NCI-H1105 (cell line): ENCODE results near the gene ZNF474.

Experiments
- DNase-seq: peaks from one replicate; lab custom pipeline; 2025; lab: John Stamatoyannopoulos, UW

Gene ZNF474

DNA sequence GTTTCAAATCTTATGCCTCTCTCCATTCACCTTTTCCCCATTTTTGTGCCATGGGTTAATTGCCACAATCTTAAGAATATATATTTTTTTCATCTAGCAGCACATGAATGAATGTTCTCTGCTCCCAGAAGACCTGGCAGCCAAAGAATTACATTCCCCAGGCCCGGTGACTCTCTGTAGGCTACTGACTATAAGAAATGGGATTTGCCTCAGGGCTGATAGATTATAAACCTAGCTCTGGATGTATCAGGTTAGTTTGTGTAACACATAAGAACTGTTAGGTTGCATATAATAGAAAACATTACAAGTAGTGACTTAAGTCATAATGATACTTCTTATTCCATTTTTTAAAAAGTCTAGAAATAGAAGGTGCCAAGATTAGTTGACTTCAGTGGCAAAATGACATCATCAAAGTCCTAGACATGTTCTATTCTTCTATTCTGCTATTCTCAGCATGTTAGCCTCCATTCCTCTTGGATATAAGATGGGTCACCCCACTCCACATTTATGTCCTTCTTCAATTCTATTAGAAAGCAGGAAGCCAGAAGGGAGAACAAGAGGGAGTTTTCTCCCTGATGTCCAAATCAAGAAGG, 10.9 kb upstream of the ZNF474 start:
- no peak for DNase-seq

DNA sequence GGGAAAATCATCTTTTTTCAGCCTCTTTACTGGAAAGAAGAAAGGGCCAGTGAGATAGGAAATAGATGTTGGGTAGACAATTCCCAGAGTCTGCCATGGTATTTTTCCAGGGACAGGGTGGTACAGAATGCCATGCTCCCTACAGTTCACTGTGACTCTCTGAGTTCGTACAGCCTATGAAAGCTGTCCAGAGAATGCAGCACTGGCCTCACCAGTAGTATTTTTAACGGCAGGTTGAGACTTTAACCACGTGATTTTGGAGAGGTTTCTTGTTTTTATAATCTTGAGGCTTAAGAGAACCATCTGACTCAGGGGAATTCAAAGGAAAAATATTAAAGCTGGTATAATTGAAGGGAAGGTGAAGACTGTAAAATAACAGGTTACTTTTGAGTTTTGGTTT, 10.1 kb upstream of the ZNF474 start:
- no peak for DNase-seq

DNA sequence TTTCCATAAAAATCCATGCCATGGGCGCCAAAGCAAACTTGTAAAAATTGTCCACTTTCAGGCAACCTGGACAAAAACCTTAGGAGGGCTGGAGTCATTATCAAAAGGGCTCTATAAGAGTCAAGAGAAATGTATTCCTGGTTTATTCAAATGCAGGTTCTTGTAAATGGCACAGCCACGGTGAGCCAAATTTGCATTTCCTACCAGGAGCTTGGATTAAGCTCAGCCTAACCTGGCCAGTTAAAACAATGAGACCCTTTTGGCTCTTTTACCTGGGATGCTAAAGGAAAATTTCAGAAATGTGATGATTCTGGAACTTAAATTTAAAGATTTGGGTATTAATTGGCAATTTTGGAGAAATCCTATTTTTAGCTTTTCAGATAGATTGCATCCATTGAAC, 8.9 kb upstream of the ZNF474 start:
- DNase-seq, result no peak

GRCh38 chr5:122120957-122121356, 8.4 kb upstream of the ZNF474 start:
- no peak for DNase-seq

- DNase-seq, result no peak
These were observed 7.6 kb upstream of the ZNF474 start for GRCh38 chr5:122121479-122122465.

GRCh38 chr5:122124766-122125165, 4.6 kb upstream of the ZNF474 start:
- DNase-seq, result no peak

DNA sequence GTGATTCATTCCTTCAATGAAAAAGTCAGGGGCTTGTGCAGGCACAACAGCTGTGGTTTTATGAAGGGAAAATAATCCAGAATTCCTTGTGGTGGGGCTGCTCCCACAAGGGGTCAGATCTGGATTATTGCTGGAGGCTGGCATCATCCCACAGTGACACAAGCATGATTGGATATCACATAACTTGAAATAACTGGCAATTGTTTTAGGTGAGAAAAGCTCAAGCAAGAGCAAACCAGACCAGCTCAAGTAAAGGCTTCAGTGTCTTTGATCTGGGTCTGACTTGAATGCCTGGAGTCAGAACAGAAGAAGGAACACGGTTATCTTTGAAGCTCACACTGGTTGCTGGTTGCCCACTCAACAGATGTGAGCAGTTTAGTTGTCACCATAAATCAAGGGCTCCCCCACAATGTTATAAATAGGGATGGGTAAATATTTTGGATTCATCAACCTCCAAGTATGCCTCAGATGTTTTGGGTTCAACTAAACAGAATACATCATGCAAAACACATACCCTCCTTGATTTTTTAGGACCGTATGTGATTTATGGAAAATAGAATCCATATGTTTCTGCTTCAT, 3.1 kb upstream of the ZNF474 start:
- DNase-seq, result no peak

DNA sequence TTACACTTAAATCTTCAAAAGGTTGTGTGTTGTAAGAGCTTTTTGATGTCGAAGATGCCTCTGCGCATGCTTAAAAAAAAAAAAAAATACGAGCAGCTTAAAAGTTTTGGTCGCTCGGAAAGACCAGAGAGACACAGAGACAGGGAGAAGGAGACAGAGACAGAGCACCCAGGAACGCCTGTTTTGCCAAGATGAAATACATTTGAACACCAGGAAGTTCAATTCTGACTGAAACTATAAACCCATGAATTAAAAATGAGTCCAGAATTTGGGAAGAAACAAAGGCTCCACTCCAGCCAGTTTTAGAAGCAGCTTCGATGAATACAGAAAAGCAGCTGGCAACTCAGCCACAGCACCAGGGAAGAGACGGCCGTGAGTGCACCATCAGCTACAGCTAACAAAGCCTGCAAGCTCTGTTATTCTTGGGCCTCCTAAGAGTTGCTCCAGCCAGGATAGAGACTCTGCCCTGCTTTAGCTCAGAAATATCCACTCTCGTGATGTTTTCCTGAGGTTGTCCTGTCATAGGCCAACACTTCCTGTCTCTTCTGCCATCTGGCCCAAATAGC, 2.5 kb upstream of the ZNF474 start:
- no peak for DNase-seq

- DNase-seq, result no peak
These were observed 806 bp downstream of the ZNF474 start for GRCh38 chr5:122130152-122130551.

GRCh38 chr5:122137702-122138101, 8.4 kb downstream of the ZNF474 start:
- no peak for DNase-seq

DNA sequence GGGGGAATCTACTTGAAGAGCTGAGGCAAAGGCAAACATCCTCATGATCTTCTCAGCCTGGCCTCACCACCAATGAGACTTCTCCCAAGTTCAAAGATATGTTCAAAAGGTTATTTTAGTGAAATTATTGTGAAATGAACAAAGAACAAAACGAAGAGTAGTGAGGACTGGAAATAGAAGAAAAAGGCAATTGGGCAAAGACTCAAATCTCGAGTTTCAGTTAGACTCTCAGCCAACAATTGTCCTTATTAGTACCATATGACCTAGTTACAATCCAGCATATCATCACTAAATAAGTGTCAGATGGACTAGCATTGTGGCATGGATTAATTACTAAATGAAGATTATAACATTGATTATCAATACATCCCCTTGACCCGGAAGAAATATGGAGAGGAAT, 9.0 kb downstream of the ZNF474 start:
- DNase-seq, result no peak

- DNase-seq, result no peak
These were observed 11.6 kb downstream of the ZNF474 start for GRCh38 chr5:122140900-122141299.

DNA sequence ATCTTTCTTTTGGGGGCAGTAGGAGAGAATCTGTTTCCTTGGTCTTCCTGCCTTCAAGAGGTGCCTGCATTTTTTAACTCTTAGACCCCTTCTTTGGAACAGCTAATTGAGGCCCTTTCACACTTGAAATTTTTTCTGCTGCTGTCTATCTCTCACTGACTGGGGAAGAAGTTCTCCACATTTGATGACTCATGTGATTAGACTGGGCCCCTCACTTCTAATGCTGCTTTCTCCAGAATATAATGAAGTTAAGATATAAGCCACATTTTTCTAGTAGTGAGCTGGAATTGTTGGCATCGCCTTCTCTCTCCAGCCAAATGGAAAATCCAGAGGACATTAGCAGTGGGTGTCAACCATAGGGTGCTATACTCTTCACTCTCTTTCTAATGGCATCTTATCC, 12.4 kb downstream of the ZNF474 start:
- no peak for DNase-seq

GRCh38 chr5:122142480-122143164, 13.3 kb downstream of the ZNF474 start:
- no peak for DNase-seq

GRCh38 chr5:122144236-122144635, 14.9 kb downstream of the ZNF474 start:
- no peak for DNase-seq

- no peak for DNase-seq
These were observed 16.6 kb downstream of the ZNF474 start for GRCh38 chr5:122145906-122146305.

GRCh38 chr5:122149321-122150090, 20.2 kb downstream of the ZNF474 start:
- DNase-seq, result no peak

DNA sequence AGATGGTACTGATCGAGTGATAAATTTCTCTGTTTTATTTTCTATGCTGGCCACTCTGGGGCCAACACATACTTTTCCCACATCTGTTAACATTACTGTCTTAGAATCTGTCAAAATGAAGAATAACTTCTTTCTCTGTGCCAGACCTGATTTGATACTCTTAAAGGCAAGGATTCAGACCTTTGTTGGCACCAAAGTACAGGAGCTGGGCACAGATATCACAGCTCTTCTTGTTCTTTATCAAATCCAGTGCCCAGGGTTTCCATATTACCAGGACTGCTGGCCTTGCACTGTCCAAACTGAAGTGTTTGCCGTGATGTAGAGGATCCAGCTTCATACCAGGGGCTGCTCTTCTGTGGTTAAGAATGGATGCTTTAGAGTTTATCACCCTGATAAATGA, 20.9 kb downstream of the ZNF474 start:
- no peak for DNase-seq

DNA sequence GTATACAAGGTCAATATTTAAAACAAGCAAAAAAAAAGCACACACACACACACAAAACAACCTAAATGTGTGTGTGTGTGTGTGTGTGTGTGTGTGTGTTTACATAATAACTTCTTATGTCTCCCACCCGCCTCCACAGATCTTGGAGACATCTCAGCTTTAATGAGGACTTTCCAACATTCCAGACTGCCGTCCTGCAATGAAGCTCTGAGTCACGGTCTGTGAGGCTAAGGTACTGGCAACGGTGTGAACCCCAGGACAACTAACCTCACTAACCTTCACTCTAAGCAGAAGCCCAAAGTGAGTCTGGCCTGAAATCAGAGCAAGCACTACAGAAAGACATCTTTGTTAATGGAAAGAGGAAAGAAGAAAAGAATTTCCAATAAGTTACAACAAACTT, 22.3 kb downstream of the ZNF474 start:
- no peak for DNase-seq

- no peak for DNase-seq
These were observed 23.0 kb downstream of the ZNF474 start for GRCh38 chr5:122152266-122152900.

- no peak for DNase-seq
These were observed 23.9 kb downstream of the ZNF474 start for GRCh38 chr5:122153230-122153629.
